ENCODE data around the gene ATXN3.

ATXN3 gene

GRCh38 chr14:92105893-92106142 lies 564 bp downstream of the ATXN3 start:
- TF ChIP-seq, protein P1, sequence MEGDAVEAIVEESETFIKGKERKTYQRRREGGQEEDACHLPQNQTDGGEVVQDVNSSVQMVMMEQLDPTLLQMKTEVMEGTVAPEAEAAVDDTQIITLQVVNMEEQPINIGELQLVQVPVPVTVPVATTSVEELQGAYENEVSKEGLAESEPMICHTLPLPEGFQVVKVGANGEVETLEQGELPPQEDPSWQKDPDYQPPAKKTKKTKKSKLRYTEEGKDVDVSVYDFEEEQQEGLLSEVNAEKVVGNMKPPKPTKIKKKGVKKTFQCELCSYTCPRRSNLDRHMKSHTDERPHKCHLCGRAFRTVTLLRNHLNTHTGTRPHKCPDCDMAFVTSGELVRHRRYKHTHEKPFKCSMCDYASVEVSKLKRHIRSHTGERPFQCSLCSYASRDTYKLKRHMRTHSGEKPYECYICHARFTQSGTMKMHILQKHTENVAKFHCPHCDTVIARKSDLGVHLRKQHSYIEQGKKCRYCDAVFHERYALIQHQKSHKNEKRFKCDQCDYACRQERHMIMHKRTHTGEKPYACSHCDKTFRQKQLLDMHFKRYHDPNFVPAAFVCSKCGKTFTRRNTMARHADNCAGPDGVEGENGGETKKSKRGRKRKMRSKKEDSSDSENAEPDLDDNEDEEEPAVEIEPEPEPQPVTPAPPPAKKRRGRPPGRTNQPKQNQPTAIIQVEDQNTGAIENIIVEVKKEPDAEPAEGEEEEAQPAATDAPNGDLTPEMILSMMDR (conservative IDR thresholded peaks at IDR 0.05) = no peak
- peak overlapping the region; percentile 87 for H3K27ac ChIP-seq

DNA sequence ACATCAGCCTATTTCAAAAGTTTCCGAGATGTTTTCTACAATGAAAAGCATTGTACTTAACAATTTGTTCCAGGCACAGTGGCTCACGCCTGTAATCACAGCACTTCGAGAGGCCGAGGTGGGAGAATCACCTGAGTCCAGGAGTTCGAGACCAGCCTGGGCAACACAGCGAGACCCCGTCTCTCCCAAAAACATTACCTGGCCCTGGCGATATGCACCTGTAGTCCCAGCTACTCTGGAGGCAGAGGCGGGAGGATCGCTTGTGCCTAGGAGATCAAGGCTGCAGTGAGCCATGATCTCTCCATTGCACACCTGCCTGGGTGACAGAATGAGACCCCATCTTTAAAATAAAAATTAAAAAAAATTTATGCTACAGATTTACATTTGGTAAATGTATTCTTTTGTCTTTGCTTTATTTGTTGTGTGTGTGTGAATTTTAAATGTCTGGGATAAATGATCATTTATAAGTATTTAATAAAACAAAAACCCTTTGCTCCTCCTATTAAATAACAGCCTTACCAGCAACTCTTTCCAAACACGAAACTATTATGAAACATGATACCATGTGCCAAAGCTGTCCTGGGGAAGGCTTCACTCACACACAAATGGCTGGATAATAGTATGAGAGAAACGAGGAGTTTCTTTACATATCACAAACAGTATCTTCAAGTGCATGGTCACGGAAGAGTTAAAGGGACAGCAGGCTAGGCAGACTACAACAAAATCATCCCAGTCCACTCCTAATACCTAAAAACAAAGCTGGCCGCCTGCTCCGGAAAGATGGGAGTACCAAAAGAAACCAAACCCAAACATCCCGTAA lies 1.1 kb downstream of the ATXN3 start:
- H3K27ac ChIP-seq = peak overlapping the region; percentile 87
- TF ChIP-seq, protein P1 (conservative IDR thresholded peaks at IDR 0.05) = no peak

DNA sequence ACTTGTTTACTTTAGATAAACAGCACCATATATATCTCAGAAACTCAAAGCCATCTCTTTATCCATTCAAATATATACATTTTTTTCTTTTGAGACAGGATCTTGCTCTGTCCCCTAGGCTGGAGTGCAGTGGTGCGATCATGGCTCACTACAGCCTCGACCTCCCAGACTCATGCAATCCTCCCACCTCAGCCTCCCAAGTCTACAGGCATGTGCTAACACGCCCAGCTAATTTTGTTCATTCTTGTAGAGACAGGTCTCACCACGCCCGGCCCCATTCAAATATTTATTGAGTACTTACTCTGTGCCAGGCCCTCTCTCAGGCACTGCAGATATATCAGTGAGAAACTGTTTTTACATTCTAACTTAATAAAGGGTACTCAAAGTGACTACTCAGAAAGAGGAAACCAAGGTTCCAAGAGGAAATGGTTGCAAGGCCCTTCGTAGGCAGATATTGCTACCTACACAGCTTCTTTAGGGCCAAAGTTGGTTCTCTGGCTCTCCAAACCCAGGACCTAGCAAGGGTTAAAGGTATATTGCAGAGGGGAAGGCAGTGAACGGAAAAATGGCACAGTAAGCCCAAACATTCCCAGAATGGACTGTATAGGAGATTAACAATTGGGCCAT lies 2.9 kb downstream of the ATXN3 start:
- H3K27ac ChIP-seq = no peak overlapping the region
- TF ChIP-seq, protein P1 (conservative IDR thresholded peaks at IDR 0.05) = no peak

DNA sequence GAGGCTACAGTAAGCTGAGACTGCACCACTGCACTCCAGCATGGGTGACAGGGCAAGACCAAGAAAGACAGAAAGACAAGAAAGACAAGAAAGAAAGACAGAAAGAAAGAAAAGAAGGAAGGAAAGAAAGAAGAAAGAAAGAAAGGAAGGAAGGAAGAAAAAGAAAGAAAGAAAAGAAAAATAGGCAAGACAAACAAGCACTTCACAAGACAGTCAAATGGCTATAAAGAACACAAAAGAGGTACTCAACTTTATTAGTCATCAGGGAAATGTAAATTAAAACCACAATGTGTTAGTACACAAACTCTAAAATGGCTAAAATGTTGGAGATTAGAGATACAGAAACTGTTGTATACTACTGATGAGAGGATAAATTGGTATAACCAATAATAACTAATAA lies 6.6 kb downstream of the ATXN3 start:
- TF ChIP-seq, protein P1 (conservative IDR thresholded peaks at IDR 0.05) = no peak
- H3K27ac ChIP-seq = no peak overlapping the region

GRCh38 chr14:92093320-92093719 lies 13.1 kb downstream of the ATXN3 start:
- no peak overlapping the region for H3K27ac ChIP-seq
- TF ChIP-seq, protein P1 (conservative IDR thresholded peaks at IDR 0.05) = peak; percentile 11; the same call in 1 of the 2 replicates

DNA sequence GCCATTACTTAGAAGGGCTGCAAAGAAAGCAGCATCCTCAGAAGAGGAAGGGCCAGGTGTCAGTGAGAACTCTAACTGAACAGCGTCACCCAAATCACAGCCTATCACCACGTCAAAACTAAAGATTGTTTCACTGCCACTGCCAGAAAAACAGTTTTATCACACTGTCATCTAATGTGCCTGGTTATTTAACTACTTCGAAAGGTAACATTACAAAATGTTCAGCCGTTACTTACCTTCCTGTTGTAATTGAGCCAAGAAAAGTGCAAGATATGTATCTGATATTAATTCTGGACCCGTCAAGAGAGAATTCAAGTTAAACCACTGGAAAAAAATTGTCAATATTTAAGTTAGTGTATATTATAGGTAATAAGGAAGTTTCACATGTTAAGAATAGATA lies 17.9 kb downstream of the ATXN3 start:
- TF ChIP-seq, protein P1 (conservative IDR thresholded peaks at IDR 0.05) = no peak
- H3K27ac ChIP-seq = peak overlapping the region; percentile 54

DNA sequence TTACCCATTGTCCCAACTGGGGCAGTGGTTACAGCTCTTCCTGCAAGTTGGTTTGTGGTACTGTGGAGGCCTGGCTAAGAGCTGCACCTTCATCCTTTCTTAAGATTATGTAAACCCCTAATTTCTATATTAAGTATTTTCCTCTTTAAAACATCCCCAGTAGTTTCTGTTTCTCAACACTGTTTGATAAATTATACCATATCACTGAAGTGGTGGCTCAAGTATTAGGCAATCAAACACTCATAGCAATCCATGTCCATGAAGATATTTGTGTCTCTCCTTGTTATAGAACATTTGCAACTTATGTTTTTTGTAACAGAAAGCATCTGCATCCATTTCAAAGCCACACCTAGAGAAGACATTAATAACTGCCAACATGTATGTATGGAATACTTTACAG lies 31.8 kb downstream of the ATXN3 start:
- TF ChIP-seq, protein P1 (conservative IDR thresholded peaks at IDR 0.05) = no peak
- no peak overlapping the region for H3K27ac ChIP-seq
